B cell (primary cell): ENCODE data around the gene EARS2. TPM values are rescaled to one million over a fixed set of nuclear protein-coding genes. Genes with fewer than 3 reads are reported as not detected.

Source experiments
- ATAC-seq: fragments of 200-7000 bp; cut with Tn5 transposase; one replicate; pipeline ENCODE4 v1.10.0; 2021; ENCODE audit warnings: low read depth, mild to moderate bottlenecking, moderate number of reproducible peaks, moderate library complexity
- CTCF ChIA-PET: fragments of 350-600 bp; sonication (Branson Sonifier 250); formaldehyde crosslinking; loops from one replicate; lab custom pipeline; 2021; ENCODE audit warnings: antibody characterized with exemption, inconsistent platforms; lab: Charles Lee
- POLR2A ChIA-PET: fragments of 350-600 bp; sonication (Branson Sonifier 250); formaldehyde crosslinking; loops from one replicate; lab custom pipeline; 2021; ENCODE audit warnings: antibody characterized with exemption; lab: Charles Lee
- DNase-seq: peaks from one replicate; pipeline ENCODE4 v3.0.0; 2013
- H2AFZ ChIP-seq: 2 replicates; pipeline ENCODE4 v1.6.1; 2012; ENCODE audit warnings: mild to moderate bottlenecking, low read depth, low read length; ENCODE audit not compliant: insufficient read depth, poor library complexity, severe bottlenecking
- H3K27ac ChIP-seq, 2 donors: 1 replicate in 1 of 2; 2 replicates in 1 of 2; pipeline ENCODE4 v1.5.1; 2012 to 2013; ENCODE audit warnings: low read length in 2 of 2, mild to moderate bottlenecking in 2 of 2, moderate library complexity in 1 of 2
- H3K27me3 ChIP-seq, 4 experiments: fragments of 200-600 bp in 1 of 4; sonication (generic) in 1 of 4; replicated peaks in 1 of 4; 1 replicate in 2 of 4; 2 replicates in 2 of 4; pipeline versions ENCODE4 v1.6.1 to v1.7.0; 2013 to 2016; ENCODE audit warnings: low read length in 3 of 4, mild to moderate bottlenecking in 2 of 4, mixed read lengths in 1 of 4, moderate library complexity in 1 of 4; ENCODE audit not compliant: insufficient read depth in 4 of 4, control insufficient read depth in 3 of 4; ENCODE audit errors: control extremely low read depth in 1 of 4
- H3K36me3 ChIP-seq, 2 experiments: replicated peaks in 1 of 2; 1 replicate in 1 of 2; 2 replicates in 1 of 2; pipeline versions ENCODE4 v1.6.1 to v1.7.1; 2013; ENCODE audit warnings: low read length in 1 of 2; ENCODE audit not compliant: insufficient read depth in 2 of 2, control insufficient read depth in 1 of 2; ENCODE audit errors: control extremely low read depth in 1 of 2, extremely low read depth in 1 of 2
- H3K4me1 ChIP-seq, 2 donors: fragments of 200-600 bp in 1 of 2; sonication (generic) in 1 of 2; 1 replicate in 1 of 2; 2 replicates in 1 of 2; pipeline versions ENCODE4 v1.5.1 to v1.6.1; 2013 to 2017; ENCODE audit warnings: low read length in 2 of 2; ENCODE audit not compliant: control insufficient read depth in 2 of 2, insufficient read depth in 2 of 2
- H3K4me2 ChIP-seq: replicated peaks from 2 replicates; pipeline ENCODE3; 2012; ENCODE audit warnings: mild to moderate bottlenecking, low read depth, low read length; ENCODE audit not compliant: poor library complexity, severe bottlenecking
- H3K4me3 ChIP-seq, 5 experiments: fragments of 200-600 bp in 1 of 5; sonication (generic) in 1 of 5; 1 replicate in 3 of 5; 2 replicates in 2 of 5; pipeline versions ENCODE4 v1.5.1 to v1.7.0; 2011 to 2016; ENCODE audit warnings: low read length in 4 of 5, mild to moderate bottlenecking in 4 of 5, low read depth in 2 of 5, control low read depth in 1 of 5, moderate library complexity in 1 of 5; ENCODE audit not compliant: insufficient read depth in 1 of 5; ENCODE audit errors: control extremely low read depth in 1 of 5, extremely low read depth in 1 of 5
- H3K79me2 ChIP-seq: fragments of 200-600 bp; sonication (generic); one replicate; pipeline ENCODE4 v1.6.0; 2016; ENCODE audit warnings: low read length; ENCODE audit not compliant: control insufficient read depth, insufficient read depth
- H3K9ac ChIP-seq: fragments of 200-600 bp; sonication (generic); 2 replicates; pipeline ENCODE4 v1.6.1; 2017; ENCODE audit warnings: mild to moderate bottlenecking, low read length, moderate library complexity
- H3K9me3 ChIP-seq, 3 donors: one replicate each; pipeline versions ENCODE4 v1.6.1 to v1.7.1; 2013; ENCODE audit warnings: low read length in 2 of 3; ENCODE audit not compliant: control insufficient read depth in 2 of 3, insufficient read depth in 1 of 3; ENCODE audit errors: control extremely low read depth in 1 of 3
- H4K20me1 ChIP-seq: 2 replicates; pipeline ENCODE4 v1.6.0; 2012; ENCODE audit warnings: mild to moderate bottlenecking, low read length; ENCODE audit not compliant: insufficient read depth, control insufficient read depth, poor library complexity, severe bottlenecking
- H3K27ac Mint-ChIP-seq: one replicate; pipeline ENCODE4 v1.8.0; 2021; ENCODE audit warnings: mixed read lengths
- H3K27me3 Mint-ChIP-seq: one replicate; pipeline ENCODE4 v1.8.0; 2021; ENCODE audit warnings: mixed read lengths
- H3K4me1 Mint-ChIP-seq: one replicate; pipeline ENCODE4 v1.8.0; 2021; ENCODE audit warnings: mixed read lengths
- H3K4me3 Mint-ChIP-seq: one replicate; pipeline ENCODE4 v1.8.0; 2021; ENCODE audit warnings: mixed read lengths
- H3K9me3 Mint-ChIP-seq: one replicate; pipeline ENCODE4 v1.8.0; 2022; ENCODE audit warnings: mixed read lengths; ENCODE audit not compliant: insufficient read depth
- EZH2 ChIP-seq: IDR thresholded peaks from 2 replicates; pipeline ENCODE4 v1.6.1; 2012; ENCODE audit warnings: borderline replicate concordance, low read depth, mild to moderate bottlenecking, moderate library complexity, low read length; ENCODE audit not compliant: insufficient read depth, poor library complexity, severe bottlenecking
- WGBS: methylation state at CpG from one replicate; pipeline ENCODE4 v1.1.5; 2013; ENCODE audit warnings: missing lambda C conversion rate; ENCODE audit not compliant: insufficient coverage; 5-methylcytosine and 5-hydroxymethylcytosine counted together
- intact Hi-C: fragments of 100-400 bp; cut with micrococcal nuclease; formaldehyde crosslinking; loops from one replicate; pipeline ENCODE4 v1.10.0; 2022
- polyA plus RNA-seq: library from polyadenylated mRNA; depleted of rRNA; stranded (reverse); fragments of >200 nt; gene quantifications from 2 replicates; pipeline ENCODE4 v1.2.3, GENCODE V29; 2012
- total RNA-seq, 2 donors: library from RNA; stranded (reverse); fragments of 120-200 nt in 1 of 2; gene quantifications; 1 replicate in 1 of 2; 2 replicates in 1 of 2; pipeline versions ENCODE4 v1.2.3 to v1.2.4, GENCODE V29; 2013 to 2022
- TF ChIP-seq, protein P1 (sequence below): fragments of 200-600 bp; IDR thresholded peaks from one replicate; pipeline ENCODE4 v1.8.0; 2022; ENCODE audit warnings: antibody characterized with exemption, mild to moderate bottlenecking

Gene EARS2
- total and polyA plus RNA-seq, 2 donors (not counting 1 experiment from before 2014, with no cell fraction given) = 14.6 to 15.1 TPM

DNA sequence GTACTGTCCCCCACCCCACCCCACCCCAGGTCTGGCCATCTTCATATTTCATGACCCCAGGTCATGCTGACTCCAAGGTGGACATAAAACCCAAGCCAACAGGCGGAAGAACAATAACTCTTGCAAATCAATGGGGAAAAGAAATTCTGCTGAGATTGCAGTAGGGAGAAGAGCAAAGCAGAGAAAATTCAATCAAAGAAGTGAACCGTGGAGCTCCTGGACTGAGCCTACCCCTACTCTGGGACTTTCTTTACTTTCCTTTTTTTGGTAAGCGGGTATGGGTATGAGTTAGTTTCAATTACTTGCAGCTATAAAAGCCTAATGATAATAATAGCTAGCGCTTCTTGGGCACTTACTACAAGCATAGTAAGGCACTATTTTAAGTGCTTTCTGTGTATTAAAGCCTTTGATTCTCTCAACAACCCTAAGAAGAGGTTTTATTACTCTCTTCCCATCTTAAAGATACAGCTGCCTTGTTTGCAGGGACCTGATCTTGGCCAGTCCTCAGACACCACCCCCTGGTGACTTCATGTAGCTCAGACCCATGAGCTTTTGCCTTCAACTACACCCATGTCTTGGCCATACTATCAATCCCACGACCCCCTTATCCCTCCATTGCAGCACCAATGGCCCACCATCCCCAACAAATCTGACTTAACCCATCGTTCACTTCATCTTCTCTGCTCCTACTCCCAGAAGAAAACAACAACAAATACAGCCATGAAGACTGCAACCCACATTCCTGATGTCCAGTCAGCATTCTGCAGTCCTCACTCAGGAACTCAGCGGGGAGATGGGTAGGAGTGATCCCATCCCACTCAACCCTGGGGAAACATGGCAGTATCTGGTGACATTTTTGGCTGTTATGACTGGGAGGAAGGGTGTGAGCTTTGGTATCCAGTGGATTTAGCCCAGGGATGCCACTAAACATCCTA is 51.2 kb downstream of the EARS2 start:
- peaks cover 0 to 34% of the 10 kb centered on the region in 2 experiments for H3K36me3 ChIP-seq
- WGBS = 65% methylated on average over 3 of the region's 7 CpGs
- CTCF ChIA-PET = interaction anchor here (0.7 to 2.8 kb wide), 14 partner anchors 11 to 91 kb away, joined by 3 to 22 read pairs (median 3); partner anchors contain the start of genes EARS2, NDUFAB1 and UBFD1
- H4K20me1 ChIP-seq = peaks cover 78% of the 10 kb centered on the region
- H3K9me3 ChIP-seq = no peaks in the 10 kb centered on the region
- no peaks in the 10 kb centered on the region for H3K9me3 Mint-ChIP-seq
- DNase-seq = peak; percentile 38
- peaks cover 99% of the 10 kb centered on the region for H3K79me2 ChIP-seq
- H3K9ac ChIP-seq = peak overlapping the region; percentile 61
- peaks cover 71 to 85% of the 10 kb centered on the region in 2 donors for H3K4me1 ChIP-seq
- H3K27ac ChIP-seq = peak overlapping the region; percentile 86 to 91
- intact Hi-C loops = loop anchor here (1.0 to 2.0 kb wide), 3 partner anchors 10 to 53 kb away; partner anchors contain the start of genes COG7, EARS2 and UBFD1
- peak overlapping the region; percentile 92 for H3K4me2 ChIP-seq
- H3K27ac Mint-ChIP-seq = peak overlapping the region; percentile 90
- H3K4me3 ChIP-seq = peak overlapping the region; percentile 33 to 91 (median 64)
- no peaks in the 10 kb centered on the region for H3K27me3 Mint-ChIP-seq
- ATAC-seq = no peak
- TF ChIP-seq EZH2 = no peak
- TF ChIP-seq, protein P1, sequence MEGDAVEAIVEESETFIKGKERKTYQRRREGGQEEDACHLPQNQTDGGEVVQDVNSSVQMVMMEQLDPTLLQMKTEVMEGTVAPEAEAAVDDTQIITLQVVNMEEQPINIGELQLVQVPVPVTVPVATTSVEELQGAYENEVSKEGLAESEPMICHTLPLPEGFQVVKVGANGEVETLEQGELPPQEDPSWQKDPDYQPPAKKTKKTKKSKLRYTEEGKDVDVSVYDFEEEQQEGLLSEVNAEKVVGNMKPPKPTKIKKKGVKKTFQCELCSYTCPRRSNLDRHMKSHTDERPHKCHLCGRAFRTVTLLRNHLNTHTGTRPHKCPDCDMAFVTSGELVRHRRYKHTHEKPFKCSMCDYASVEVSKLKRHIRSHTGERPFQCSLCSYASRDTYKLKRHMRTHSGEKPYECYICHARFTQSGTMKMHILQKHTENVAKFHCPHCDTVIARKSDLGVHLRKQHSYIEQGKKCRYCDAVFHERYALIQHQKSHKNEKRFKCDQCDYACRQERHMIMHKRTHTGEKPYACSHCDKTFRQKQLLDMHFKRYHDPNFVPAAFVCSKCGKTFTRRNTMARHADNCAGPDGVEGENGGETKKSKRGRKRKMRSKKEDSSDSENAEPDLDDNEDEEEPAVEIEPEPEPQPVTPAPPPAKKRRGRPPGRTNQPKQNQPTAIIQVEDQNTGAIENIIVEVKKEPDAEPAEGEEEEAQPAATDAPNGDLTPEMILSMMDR = no peak
- POLR2A ChIA-PET = interaction anchor here (0.9 to 4.9 kb wide), 6 partner anchors 11 to 91 kb away, joined by 3 to 39 read pairs (median 7); partner anchors contain the start of genes EARS2, NDUFAB1 and UBFD1
- peak overlapping the region; percentile 94 for H3K4me3 Mint-ChIP-seq
- H2AFZ ChIP-seq = no peak overlapping the region
- no peaks in the 10 kb centered on the region for H3K27me3 ChIP-seq
- peaks cover 79% of the 10 kb centered on the region for H3K4me1 Mint-ChIP-seq
